Germinal center (tissue), 1 donor: ENCODE measurements around the gene CYBB.
"Not testable (repeated sequence)": the region's sequence is repeated elsewhere in the genome, so short reads cannot be mapped to it uniquely, and the experiment has no call there.

Experiments used
- DNase-seq: peaks from one replicate; pipeline ENCODE4 v3.0.0; 2012; ENCODE audit warnings: mixed read lengths, low spot score

Gene CYBB

DNA sequence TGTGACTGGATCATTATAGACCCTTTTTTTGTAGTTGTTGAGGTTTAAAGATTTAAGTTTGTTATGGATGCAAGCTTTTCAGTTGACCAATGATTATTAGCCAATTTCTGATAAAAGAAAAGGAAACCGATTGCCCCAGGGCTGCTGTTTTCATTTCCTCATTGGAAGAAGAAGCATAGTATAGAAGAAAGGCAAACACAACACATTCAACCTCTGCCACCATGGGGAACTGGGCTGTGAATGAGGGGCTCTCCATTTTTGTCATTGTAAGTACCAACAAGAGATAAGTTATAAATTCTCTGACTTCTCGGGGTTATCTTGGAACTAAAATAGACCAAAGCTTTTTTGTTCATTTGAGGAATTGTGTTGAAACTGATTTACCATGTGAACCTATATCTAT is at the start of gene CYBB:
CYBB (plus strand) TSS at position 203 of the 400 bp plus-strand sequence; CDS start at position 222, 19 bp downstream.
- DNase-seq: no peak

DNA sequence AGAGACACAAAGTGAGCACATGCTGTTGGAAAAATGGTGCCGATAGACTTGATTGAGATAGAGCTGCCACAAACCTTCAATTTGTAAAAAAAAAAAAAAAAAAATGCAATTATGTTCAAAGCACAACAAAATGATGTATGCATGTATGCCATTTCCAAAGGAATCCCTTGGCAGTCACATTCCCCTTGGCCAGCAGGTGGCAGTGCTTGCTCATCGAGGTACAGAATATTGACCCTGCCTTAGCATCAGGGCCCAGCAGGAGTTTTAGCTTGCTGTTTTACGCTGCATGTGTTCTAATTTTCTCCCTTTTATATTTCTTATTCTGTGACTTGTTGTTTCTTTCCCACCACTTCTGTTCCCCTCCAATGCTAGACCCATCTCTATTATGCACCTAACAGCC is 34.5 kb upstream of the CYBB start:
- DNase-seq: peak; percentile 53

DNA sequence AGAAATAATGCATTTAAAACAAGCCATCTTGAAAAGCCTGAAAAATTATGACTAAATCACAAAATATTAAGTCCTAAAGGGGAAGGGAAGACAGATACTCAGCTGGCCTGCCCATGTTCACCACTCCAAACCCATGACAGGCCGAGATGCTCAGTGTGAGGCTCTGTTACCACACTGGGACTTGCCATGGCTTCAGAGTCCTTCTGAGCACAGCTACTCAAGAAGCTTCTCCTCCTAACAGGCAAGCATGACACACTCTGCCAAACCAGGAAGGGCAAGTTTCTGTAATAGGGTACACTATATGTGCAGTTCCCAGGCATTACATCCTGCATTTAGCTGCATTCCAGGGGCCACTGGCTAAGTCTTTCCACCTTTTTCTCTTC is 34.0 kb upstream of the CYBB start:
- DNase-seq: no peak

DNA sequence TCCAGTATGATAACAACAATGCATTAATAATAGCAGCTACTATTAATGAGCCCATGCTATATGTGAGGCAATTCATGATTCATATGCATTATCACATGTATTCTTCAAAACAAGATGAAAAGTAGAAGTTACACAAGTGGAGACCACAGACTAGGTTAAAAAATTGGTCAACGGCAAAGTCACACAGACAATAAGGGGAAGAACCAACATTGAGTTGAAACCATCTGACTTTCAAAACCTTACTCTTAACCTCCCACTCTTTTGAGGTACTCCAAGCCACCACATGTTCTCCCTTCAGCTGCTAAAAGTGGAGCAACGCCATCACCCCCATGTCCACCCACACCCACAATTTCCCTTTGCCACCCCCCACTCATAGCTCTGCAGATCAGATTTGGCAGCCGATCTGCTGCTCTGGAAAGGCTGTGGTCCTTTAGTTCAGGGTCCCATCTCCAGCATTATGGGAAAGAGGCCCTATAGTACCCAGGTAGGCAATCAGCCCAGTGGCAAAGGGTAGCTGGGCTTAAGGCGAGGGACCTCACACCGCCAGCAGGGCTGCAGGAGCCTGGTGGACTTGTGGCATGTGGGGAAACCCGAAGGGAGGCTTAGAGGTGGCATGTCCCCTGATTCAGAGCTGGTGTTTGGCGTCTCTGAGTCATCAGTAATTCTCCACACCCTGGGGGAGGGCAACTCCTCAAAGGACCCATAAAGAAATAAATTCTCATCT is 33.5 kb upstream of the CYBB start:
- no peak for DNase-seq

DNA sequence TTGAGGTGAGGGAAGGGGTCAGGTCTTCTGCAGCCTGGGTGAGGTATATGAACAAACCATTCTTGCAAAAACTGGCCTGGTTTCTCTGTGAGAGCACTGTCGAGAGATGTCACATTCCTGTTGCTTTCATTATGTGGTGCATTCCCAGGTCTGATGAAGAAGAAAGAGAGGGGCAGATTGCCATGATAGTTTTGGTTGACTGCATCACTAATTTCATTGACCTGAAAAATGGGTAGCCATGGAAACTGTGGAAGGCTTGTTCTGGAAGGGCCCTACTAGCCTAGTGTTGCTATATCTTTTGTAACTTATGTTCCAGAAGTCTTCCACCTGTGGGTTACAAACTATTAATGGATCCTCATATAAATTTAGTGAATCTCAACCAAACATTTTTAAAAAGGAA is 32.9 kb upstream of the CYBB start:
- DNase-seq: no peak

DNA sequence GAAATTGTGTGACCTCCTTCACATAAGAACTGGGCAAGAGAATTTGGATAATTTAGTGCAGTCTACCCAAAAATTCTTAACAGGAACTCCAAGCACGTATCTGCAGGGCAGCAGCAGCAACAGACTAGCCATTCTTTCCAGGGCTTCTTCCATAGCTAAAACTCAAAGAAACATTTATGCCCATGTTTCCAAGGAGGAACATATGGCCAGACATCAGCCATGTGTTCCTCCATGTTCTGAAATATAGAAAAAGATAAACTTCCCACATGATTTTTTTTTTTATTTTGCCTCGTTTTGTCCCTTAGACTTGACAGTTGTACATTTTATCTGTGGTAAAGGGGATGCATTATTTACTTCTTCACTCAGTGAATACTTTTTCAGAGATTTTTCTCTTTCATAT is 27.6 kb upstream of the CYBB start:
- no peak for DNase-seq

DNA sequence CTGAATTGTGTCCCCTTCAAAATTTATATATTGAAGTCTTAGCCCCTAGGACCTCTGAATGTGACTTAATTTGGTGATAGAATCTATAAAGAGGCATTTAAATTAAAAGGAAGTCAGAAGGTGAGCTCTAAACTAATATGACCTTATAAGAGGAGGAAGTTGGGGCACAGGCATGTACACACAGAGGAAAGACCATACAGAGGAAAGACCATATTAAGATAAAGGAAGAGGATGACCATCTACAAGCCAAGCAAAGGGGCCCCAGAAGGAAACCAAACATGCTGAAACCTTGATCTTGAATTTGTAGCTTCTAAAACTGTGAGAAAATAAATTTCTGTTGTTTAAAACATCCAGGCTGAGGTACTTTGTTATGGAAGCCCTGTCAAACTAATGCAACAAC is 26.9 kb upstream of the CYBB start:
- DNase-seq: no peak

DNA sequence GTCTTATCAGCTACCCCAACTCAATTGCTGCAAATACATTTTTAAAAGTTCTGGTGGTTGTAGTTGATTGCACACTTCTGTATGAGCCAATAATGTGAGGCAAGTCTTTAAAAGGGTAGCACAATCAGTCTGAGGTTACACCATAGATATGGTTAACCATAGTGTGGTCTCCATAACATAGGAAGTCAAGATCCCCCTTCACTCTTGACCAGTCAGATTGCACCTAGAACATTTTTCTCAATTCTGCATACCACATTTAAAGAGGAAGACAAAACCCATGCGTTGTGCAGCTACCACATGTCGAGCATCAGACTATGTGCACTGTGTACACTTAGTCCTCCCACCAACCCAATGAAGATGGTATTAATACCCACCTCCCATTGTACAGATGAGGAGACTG is 26.5 kb upstream of the CYBB start:
- DNase-seq: no peak

DNA sequence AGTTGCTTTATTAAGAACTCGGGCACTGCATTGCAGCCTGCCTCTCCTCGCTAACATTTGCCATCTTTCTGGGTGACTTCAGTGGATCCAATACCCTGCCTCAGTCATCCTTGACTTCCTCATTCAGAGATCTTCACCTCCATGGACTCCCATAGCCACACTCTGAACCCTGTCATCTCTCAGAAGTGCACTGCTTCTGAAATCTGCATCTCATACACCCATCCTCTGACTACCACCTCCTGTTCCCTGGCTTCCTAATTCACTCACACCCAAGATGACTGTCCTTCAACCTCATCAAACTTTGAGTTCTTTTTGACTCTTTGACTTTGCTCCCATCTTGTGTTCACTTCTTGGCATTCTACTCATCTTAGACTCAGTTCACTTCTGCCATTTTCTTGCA is 25.3 kb upstream of the CYBB start:
- no peak for DNase-seq

DNA sequence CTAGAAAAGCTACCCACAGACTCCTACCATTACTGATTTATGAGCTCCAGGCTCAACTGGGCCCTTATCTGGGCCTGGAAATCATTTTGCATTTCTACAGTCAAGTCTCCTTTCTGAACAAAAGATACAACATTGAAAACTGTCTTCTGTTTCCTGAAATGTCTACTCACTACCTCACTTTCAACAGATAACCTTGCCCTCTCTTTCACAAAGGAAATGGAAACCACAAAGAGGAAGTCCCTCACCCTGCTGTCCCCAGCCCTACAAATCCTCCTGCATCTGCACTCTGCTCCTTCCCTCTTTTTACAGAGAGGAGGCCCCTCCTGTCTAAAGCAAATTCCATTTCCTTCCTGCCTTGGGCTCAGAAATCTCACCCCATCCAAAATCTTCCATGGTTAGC is 24.8 kb upstream of the CYBB start:
- DNase-seq: peak; percentile 47

DNA sequence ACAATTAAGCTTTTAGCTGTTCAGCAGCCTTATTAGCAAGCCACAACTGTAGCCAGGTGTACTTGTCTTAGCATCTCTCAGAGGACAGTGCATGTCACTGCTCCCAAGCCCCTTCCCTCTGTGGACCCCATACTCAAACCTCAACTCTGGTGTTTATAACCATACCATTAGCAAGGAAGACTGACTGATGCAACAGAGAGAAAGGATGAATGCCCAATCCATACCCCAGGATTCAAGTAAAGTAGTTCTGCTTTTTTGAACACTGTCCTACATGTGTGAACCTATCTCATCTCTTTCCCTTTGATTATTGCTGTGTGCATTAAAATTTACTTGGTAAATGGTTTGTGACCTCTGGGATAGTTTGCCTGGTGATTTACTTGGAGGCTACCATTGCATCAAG is 22.8 kb upstream of the CYBB start:
- no peak for DNase-seq

DNA sequence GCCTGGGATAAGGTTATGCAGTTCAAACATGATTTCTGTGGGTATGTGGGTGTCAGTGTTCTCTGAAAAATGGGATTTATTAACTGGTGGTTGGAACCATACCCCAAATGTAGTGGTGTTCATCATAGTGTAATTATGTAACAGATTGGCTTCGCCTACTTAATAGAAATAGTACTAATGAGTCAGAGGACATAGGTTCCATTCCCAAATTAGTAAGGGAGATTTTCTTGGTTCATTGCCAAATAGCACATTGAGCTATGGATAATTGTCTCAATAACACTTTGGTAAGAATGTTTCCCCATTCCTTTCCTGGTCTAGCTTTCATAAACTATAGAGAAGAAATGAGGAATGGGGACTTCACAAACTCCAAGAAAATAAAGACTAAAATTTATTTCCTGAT is 20.5 kb upstream of the CYBB start:
- DNase-seq: no peak

DNA sequence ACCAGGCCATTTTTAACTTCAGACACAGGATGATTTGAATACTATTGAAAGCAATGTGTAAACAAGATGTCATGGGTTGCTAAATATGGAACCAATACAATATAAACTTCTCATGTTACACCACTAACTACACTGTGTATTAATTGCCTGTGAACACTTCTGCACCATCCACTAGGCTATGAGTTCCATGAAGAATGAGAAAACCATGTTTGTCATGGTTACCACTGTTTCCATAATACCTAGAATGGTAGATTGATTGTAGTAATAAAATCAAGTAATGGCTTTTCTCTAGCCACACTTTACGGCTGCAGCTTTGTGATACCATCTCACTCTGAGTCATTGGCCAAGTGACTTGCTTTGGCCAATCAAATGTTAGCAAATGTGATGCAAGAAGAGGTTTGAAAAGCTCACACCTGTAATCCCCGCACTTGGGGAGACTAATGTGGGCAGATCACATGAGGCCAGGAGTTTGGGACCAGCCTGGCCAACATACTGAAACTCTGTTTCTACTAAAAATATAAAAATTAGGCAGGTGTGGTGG is 19.9 kb upstream of the CYBB start:
- DNase-seq: no peak

DNA sequence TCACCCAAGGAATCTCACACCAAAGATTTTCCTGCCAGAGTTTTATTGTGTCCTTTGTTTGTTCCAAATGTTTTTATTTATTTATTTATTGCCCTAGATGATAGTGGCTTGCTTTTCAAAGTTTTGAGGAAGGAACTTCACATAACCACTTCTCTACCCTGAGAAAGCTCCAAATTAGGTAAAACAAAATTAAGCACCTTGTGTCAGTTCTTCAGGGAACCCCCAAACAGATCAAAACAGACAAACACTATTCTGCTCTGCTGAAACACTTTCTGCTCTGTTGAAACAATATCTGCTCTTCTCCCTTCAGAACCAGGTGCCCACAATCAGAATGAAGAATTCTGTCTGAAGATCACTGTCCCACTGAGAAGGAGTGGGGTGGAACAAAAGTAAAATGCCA is 16.5 kb upstream of the CYBB start:
- no peak for DNase-seq

DNA sequence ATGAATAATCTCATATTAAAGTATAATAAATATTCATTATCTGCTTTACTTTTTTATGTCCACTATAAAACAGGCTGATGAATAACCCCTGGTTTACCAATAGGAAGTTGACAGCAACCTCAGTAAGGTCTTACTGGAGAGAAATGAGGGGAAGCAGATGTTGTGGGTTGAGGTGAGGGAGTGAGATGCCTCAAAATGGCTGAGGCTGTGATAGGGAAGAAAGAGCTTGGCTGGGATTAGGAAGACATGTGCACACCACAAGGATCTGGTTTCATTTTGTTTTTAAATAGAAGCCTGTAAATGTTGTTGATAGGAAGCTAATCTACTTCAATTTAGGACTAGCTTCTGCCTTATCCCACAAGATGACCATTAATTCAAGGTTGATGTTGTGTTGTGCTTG is 14.4 kb upstream of the CYBB start:
- DNase-seq: no peak

DNA sequence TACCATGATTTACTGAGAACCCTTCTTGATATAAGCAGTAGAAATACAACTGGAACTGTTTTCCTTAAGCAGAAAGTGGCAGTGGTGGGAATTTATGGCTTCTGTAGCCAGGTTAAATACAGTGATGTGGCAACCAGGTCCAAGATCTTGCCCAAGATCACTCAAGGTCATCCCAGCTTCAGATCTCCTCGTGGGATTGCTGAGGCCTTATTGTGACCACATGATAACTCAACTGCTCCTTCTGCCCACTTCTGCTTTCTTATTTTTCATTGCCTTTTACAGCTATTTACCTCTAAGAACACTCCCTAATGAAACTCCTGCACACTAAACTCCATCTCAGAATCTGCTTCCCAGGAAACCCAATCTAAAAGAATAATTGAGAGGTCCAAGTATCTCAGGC is 12.4 kb upstream of the CYBB start:
- DNase-seq: no peak

DNA sequence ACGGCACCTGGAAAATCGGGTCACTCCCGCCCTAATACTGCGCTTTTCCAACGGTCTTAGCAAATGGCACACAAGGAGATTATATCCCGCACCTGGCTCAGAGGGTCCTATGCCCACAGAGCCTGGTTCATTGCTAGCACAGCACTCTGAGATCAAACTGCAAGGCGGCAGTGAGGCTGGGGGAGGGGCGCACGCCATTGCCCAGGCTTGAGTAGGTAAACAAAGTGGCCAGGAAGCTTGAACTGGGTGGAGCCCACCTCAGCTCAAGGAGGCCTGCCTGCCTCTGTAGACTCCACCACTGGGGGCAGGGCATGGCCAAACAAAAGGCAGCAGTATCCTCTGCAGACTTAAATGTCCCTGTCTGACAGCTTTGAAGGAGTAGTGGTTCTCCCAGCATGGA is 11.0 kb upstream of the CYBB start:
- DNase-seq: not testable (repeated sequence)

DNA sequence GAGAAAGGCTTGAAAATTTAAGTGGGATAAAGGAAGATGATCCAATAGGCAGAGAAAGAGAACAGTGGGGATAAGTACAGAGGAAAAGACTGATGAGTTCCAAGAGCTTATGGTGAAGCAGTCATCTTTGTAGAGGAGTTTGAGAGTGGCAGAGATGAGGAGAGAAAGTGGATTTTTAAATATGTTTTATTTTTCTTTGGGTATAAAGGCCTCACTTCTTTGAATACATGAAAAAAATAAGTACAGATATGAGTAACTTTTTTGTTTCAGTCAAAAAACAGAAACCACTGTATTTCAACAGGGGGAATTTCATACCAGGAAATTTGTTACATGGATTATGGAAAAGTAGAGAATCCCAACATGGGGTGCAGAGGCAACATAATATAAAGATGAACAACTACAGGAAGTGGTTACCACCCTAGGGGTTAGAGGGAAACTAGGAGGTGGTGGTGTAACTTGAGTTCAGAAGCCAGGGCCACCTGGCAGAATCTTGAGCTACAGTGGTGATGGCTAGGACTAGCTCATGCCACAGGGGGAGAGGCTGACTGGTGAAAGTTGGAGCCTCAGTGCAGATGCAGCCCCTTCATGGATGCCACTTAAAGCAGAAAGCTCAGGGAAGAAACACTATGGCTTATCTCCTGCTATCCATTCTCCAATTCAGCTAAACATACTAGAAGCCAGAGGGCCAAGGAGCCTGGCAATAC is 3.4 kb upstream of the CYBB start:
- no peak for DNase-seq

DNA sequence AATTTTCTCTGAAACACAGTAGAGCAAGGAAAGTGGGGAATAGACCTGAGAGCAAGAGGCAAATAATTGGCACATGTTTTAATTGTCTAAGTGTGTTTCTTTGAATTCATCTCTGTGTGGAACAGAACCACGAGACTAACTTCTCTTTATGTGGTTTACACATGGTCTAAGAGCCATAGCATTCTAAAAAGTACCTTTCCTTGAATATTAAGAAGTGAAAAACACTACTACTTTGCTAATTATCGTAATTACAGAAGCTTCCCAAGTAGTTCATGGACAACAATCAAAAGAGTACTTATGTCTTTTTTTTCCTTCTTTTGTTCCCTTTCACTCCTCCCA is 2.9 kb upstream of the CYBB start:
- no peak for DNase-seq

DNA sequence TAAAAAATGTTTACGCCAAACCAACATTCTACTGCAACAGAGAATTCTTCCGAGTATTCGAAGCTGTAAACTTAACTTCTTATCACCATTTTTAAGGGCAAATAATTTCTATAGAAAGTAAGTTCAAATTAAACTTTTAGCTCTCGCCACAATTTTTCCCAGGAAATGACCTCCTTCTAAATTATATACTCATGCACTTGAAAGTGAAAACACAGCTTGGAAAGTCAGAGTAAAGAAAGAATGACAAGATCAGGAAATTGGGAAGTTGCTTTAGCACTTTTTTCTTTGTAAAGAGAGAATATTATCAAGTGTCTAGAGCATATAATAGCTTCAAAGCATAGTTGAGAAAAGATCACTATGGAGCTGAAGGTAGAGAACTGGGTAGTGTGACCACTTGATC is 1.2 kb downstream of the CYBB start:
- DNase-seq: no peak

DNA sequence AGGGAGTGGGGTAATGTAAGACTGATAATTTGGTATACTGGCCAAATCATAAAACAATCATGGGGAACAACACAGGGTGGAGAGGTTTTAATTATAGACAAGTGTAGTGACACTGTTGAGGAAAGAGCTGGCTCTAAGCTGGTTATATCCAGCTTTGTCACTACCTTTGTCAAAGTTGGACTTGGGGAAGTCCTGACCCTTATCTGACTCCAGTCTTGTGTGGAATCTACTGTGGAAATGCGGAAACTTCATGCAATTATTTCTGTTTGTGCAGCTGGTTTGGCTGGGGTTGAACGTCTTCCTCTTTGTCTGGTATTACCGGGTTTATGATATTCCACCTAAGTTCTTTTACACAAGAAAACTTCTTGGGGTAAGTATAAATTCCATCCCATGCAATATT is 2.0 kb downstream of the CYBB start:
- DNase-seq: no peak

DNA sequence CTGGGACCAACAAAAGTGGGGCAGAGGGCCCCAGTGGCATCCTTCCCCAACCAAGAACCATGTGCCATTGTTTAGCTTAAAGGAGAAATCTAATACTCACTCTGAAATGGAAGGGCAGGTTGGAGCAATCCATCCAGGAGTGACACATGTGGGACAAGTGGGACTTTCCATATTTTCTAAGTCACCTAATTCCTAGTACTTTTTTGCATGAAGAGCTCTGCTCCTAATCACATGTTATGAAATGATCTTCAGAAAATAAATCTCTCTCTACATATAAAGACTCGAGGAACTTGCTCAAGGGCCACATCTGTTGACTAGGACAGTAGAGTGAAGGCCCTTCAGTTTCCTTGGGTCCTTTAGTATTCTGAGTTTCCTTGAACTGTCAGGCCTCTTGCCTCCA is 2.5 kb downstream of the CYBB start:
- DNase-seq: no peak

DNA sequence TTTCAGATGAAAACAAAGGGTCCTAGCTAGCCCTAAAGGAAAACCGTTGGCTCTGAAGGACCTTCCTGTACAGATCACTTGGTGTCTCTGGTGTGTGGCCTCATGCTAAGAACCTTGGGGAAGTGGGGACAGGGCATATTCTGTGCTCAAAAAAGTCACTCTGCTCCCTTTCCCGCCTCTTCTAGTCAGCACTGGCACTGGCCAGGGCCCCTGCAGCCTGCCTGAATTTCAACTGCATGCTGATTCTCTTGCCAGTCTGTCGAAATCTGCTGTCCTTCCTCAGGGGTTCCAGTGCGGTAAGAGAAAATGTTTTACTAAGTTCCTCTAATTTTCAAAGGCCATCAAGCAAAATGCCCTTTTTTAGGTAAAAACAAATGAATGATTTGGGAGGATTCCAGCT is 3.4 kb downstream of the CYBB start:
- no peak for DNase-seq

DNA sequence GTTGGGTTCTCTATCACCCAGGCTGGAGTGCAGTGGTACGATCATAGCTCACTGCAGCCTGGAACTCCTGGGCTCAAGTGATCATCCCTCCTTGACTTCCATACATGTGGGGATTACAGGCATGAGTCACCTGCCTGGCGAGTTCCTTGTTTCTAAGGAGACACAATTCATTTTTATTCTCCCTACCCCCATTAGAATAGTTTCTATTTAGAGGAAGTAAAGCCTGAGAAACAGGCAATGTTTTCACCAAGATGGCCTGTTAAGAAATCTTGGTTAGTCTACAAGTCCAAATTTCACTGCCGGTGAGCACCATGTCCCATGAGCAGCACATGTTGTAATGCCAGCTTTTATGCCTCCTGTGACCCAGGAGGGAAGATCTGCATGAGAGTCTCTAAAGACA is 5.7 kb downstream of the CYBB start:
- no peak for DNase-seq
